Embryonic facial prominence (tissue), 1 donor: ENCODE measurements around the gene RAD51B.

Experiments
- DNase-seq: peaks from one replicate; pipeline ENCODE4 v3.0.0-alpha.2; 2016; ENCODE audit errors: extremely low spot score

Gene RAD51B

GRCh38 chr14:68522510-68523325, 703.1 kb downstream of the RAD51B start:
- DNase-seq = peak; percentile 90

- no peak for DNase-seq
These were observed 703.7 kb downstream of the RAD51B start for GRCh38 chr14:68523326-68523610.

GRCh38 chr14:68523989-68524725, 704.6 kb downstream of the RAD51B start:
- no peak for DNase-seq

GRCh38 chr14:68525516-68525915, 705.9 kb downstream of the RAD51B start:
- no peak for DNase-seq

GRCh38 chr14:68526512-68527091, 707.0 kb downstream of the RAD51B start:
- no peak for DNase-seq

GRCh38 chr14:68527329-68527851, 707.8 kb downstream of the RAD51B start:
- no peak for DNase-seq

- DNase-seq = no peak
These were observed 708.6 kb downstream of the RAD51B start for GRCh38 chr14:68528040-68528687.

- no peak for DNase-seq
These were observed 710.9 kb downstream of the RAD51B start for GRCh38 chr14:68530443-68530842.

- no peak for DNase-seq
These were observed 712.9 kb downstream of the RAD51B start for GRCh38 chr14:68532496-68532895.

- no peak for DNase-seq
These were observed 714.7 kb downstream of the RAD51B start for GRCh38 chr14:68534276-68534675.

GRCh38 chr14:68535404-68536017, 715.9 kb downstream of the RAD51B start:
- DNase-seq = no peak

- no peak for DNase-seq
These were observed 716.4 kb downstream of the RAD51B start for GRCh38 chr14:68536018-68536410.

GRCh38 chr14:68538639-68539038, 719.1 kb downstream of the RAD51B start:
- DNase-seq = no peak

GRCh38 chr14:68539241-68539737, 719.7 kb downstream of the RAD51B start:
- DNase-seq = no peak

- no peak for DNase-seq
These were observed 720.2 kb downstream of the RAD51B start for GRCh38 chr14:68539789-68540188.

GRCh38 chr14:68541178-68541896, 721.8 kb downstream of the RAD51B start:
- DNase-seq = no peak

GRCh38 chr14:68542346-68542745, 722.8 kb downstream of the RAD51B start:
- DNase-seq = no peak

- DNase-seq = no peak
These were observed 723.9 kb downstream of the RAD51B start for GRCh38 chr14:68543516-68543915.

GRCh38 chr14:68544081-68544892, 724.7 kb downstream of the RAD51B start:
- DNase-seq = no peak

GRCh38 chr14:68546839-68547238, 727.3 kb downstream of the RAD51B start:
- no peak for DNase-seq
